Kidney epithelial cell (primary cell): ENCODE data around the gene CHAT. TPM values are rescaled to one million over a fixed set of nuclear protein-coding genes. Genes with fewer than 3 reads are reported as not detected.
A peak's percentile ranks its signal among the peaks of the same experiment; 100 is the strongest.
"Not testable (repeated sequence)": the region's sequence is repeated elsewhere in the genome, so short reads cannot be mapped to it uniquely, and the experiment has no call there.

Experiments used
- DNase-seq: peaks from one replicate; pipeline ENCODE4 v3.0.0-alpha.2; 2010; ENCODE audit warnings: low read depth
- H3K27me3 ChIP-seq: 2 replicates; pipeline ENCODE4 v1.6.0; 2011; ENCODE audit warnings: low read length; ENCODE audit not compliant: control insufficient read depth, insufficient read depth
- H3K36me3 ChIP-seq: 2 replicates; pipeline ENCODE4 v1.5.1; 2011; ENCODE audit warnings: low read length; ENCODE audit not compliant: control insufficient read depth, insufficient read depth
- H3K4me3 ChIP-seq: 2 replicates; pipeline ENCODE4 v1.5.1; 2011; ENCODE audit warnings: low read depth, mild to moderate bottlenecking, control low read depth, low read length
- total RNA-seq: library from RNA; depleted of rRNA; stranded (reverse); fragments of >200 nt; gene quantifications from 2 replicates; pipeline ENCODE4 v1.2.3, GENCODE V29; 2015
- TF ChIP-seq, protein P1 (sequence below): IDR thresholded peaks from 2 replicates; pipeline ENCODE4 v1.5.1; 2011; ENCODE audit warnings: mild to moderate bottlenecking, moderate library complexity, low read length, control low read depth, inconsistent platforms; ENCODE audit not compliant: insufficient read depth, poor library complexity, severe bottlenecking

CHAT gene
- total RNA-seq, 1 donor from 2014 or later: not detected

- no peaks in the 10 kb centered on the region for H3K27me3 ChIP-seq
- DNase-seq: no peak
Measured at GRCh38 chr10:49668684-49669083, 54.8 kb downstream of the CHAT start.

DNA sequence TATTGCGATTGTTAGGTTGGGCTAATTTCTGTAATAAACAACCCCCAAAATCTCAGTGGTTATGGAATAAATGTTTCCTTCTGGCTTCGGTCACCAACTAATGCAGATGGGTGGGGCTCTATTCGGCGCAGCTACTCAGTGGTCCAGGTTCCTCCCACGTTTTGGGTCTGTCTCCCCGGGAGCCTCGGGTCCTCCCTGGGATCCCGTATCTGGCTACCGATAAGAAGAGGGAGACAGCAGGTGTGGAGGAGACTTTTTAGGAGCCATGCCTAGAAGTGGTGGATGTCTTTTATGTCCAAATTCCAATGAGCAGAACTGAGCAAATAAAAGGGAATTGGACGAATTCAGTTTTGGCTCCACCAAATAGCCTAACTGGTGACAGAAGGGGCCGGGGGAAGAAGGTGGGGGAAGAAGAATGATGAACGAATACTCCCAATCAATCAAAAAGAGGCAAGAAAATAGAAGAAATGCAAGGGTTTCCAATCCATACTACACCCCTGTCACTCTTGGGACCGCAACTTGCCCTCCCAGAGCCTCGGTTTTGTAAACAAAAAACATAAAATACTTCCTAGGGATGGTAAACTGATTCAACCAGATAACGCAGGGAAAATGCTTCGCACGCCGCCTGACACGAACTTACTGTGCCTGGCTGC lies 65.1 kb downstream of the CHAT start:
- no peak for DNase-seq
- TF ChIP-seq, protein P1, sequence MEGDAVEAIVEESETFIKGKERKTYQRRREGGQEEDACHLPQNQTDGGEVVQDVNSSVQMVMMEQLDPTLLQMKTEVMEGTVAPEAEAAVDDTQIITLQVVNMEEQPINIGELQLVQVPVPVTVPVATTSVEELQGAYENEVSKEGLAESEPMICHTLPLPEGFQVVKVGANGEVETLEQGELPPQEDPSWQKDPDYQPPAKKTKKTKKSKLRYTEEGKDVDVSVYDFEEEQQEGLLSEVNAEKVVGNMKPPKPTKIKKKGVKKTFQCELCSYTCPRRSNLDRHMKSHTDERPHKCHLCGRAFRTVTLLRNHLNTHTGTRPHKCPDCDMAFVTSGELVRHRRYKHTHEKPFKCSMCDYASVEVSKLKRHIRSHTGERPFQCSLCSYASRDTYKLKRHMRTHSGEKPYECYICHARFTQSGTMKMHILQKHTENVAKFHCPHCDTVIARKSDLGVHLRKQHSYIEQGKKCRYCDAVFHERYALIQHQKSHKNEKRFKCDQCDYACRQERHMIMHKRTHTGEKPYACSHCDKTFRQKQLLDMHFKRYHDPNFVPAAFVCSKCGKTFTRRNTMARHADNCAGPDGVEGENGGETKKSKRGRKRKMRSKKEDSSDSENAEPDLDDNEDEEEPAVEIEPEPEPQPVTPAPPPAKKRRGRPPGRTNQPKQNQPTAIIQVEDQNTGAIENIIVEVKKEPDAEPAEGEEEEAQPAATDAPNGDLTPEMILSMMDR: no peak
- no peaks in the 10 kb centered on the region for H3K36me3 ChIP-seq
- peaks cover 12% of the 10 kb centered on the region for H3K27me3 ChIP-seq
- peak overlapping the region; percentile 22 for H3K4me3 ChIP-seq

More at GRCh38 chr10:49668684-49669083, 54.8 kb downstream of the CHAT start:
- TF ChIP-seq, protein P1: no peak
- H3K36me3 ChIP-seq: no peaks in the 10 kb centered on the region
- no peak overlapping the region for H3K4me3 ChIP-seq

DNA sequence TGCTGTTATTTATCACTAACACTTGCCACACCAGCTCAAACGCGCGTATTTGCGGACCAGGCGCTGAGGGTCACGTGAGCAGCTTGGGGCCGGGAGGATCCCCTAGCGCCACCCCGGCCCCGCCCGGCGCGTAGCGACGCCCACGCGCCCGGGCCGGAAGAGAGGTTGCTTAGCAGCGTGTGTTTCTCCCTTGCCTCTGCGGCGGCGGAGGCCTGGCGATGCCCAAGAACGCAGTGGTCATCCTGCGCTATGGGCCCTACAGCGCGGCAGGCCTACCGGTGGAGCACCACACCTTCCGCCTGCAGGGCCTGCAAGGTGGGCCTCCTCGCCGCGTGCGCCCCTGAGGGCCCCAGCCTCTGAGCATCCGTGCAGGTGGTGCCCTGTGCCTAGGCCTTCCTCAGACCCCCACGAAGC lies 65.7 kb downstream of the CHAT start, which contains the start of gene C10orf53:
TSS of gene C10orf53 (plus strand) at position 172 of the 414 bp plus-strand sequence. CDS start at position 219, 47 bp downstream.
- H3K4me3 ChIP-seq: peak within 1 kb of the TSS; percentile 22
- H3K36me3 ChIP-seq: no peaks in the 10 kb centered on the region
- TF ChIP-seq, protein P1: no peak
- DNase-seq: no peak
- H3K27me3 ChIP-seq: peaks cover 12% of the 10 kb centered on the region

DNA sequence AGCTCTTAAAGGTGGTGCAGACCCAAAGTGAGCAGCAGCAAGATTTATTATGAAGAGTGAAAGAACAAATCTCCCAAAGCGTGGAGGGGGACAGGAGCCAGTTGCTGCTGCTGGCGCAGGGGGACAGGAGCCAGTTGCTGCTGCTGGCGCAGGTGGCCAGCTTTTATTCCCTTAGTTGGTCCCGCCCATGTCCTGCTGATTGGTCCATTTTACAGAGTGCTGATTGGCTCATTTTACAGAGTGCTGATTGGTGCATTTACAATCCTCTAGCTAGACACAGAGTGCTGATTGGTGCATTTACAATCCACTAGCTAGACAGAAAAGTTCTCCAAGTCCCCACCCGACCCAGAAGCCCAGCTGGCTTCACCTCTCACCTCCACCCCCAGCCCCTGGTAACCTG lies 68.6 kb downstream of the CHAT start:
- H3K36me3 ChIP-seq, DNase-seq, H3K4me3 ChIP-seq: not testable (repeated sequence)
- H3K27me3 ChIP-seq: peaks cover 12% of the 10 kb centered on the region

DNA sequence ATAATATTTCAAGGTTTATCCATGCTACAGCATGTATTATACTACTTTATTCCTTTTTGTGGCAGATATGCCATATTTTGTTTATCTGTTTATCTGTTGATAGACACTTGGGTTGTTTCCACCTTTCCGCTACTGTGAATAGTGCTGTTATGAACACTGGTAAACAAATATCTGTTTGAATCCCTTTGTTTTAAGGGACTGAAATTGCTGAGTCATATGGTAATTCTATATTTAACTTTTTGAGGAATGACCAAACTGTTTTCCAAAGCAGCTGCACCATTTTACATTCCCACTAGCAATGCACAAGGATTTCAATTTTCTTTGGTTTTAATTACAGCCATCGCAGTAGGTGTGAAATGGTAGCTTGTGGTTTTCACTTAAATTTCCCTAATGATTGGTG lies 69.0 kb downstream of the CHAT start:
- Histone ChIP-seq H3K27me3 (peaks cover 13% of the 10 kb centered on the region), H3K36me3 (no peaks in the 10 kb centered on the region), H3K4me3 (no peak overlapping the region)
- no peak for DNase-seq
- TF ChIP-seq, protein P1: no peak

GRCh38 chr10:49686651-49687050 lies 72.8 kb downstream of the CHAT start:
- Histone ChIP-seq H3K36me3 (no peaks in the 10 kb centered on the region), H3K4me3 (no peak overlapping the region), H3K27me3 (peaks cover 24% of the 10 kb centered on the region)
- DNase-seq: no peak
- TF ChIP-seq, protein P1: no peak
